HEK293 (cell line): ENCODE results near the gene RPL36A.

Experiments used
- CTCF ChIA-PET: fragments of 350-600 bp; formaldehyde crosslinking; extraction: SDS; loops from one replicate; lab custom pipeline; 2021; ENCODE audit warnings: antibody characterized with exemption; lab: Yijun Ruan, JAX
- POLR2A ChIA-PET: fragments of 300-600 bp; formaldehyde crosslinking; extraction: SDS; loops from one replicate; lab custom pipeline; 2020; ENCODE audit warnings: antibody characterized with exemption, inconsistent platforms; lab: Yijun Ruan, JAX
- H3K27ac ChIP-seq: fragments of 200-500 bp; sonication (Bioruptor generic); 2 replicates; pipeline ENCODE4 v1.5.1; 2014; ENCODE audit warnings: low read depth, low read length, control low read depth, inconsistent platforms; ENCODE audit errors: extremely low read depth
- H3K36me3 ChIP-seq, 2 experiments: fragments of 200-500 bp in 1 of 2; sonication (Bioruptor generic) in 1 of 2; 1 replicate in 1 of 2; 2 replicates in 1 of 2; pipeline ENCODE4 v1.5.1; 2014 to 2017; ENCODE audit warnings: inconsistent platforms in 2 of 2, low read length in 2 of 2; ENCODE audit not compliant: control insufficient read depth in 2 of 2, insufficient read depth in 1 of 2
- H3K4me1 ChIP-seq: fragments of 200-500 bp; sonication (Bioruptor generic); 2 replicates; pipeline ENCODE4 v1.5.1; 2014; ENCODE audit warnings: mild to moderate bottlenecking, low read length, inconsistent platforms; ENCODE audit not compliant: control insufficient read depth, insufficient read depth
- H3K4me3 ChIP-seq: 2 replicates; pipeline ENCODE4 v1.5.1; 2011; ENCODE audit warnings: low read depth, mild to moderate bottlenecking, control low read depth, low read length, moderate library complexity
- H3K9me3 ChIP-seq: fragments of 200-500 bp; sonication (Bioruptor generic); 2 replicates; pipeline ENCODE4 v1.5.1; 2014; ENCODE audit warnings: low read depth, low read length, inconsistent platforms; ENCODE audit not compliant: control insufficient read depth, insufficient read depth
- GLI4 ChIP-seq: fragments of 450-650 bp; formaldehyde crosslinking; IDR thresholded peaks from 2 replicates; pipeline ENCODE4 v1.5.1; 2016; ENCODE audit warnings: missing biosample characterization, missing genetic modification characterization
- KLF8 ChIP-seq: fragments of 450-650 bp; formaldehyde crosslinking; IDR thresholded peaks from 2 replicates; pipeline ENCODE4 v1.5.1; 2016; ENCODE audit warnings: missing biosample characterization, missing genetic modification characterization
- RBAK ChIP-seq: fragments of 450-650 bp; formaldehyde crosslinking; IDR thresholded peaks from 2 replicates; pipeline ENCODE4 v1.5.1; 2016; ENCODE audit warnings: missing biosample characterization, missing genetic modification characterization
- WT1 ChIP-seq: fragments of 450-650 bp; formaldehyde crosslinking; IDR thresholded peaks from 2 replicates; pipeline ENCODE4 v1.5.1; 2016; ENCODE audit warnings: missing biosample characterization, missing genetic modification characterization
- ZBTB10 ChIP-seq: fragments of 450-650 bp; formaldehyde crosslinking; IDR thresholded peaks from 2 replicates; pipeline ENCODE4 v1.5.1; 2016; ENCODE audit warnings: missing biosample characterization, missing genetic modification characterization
- ZNF174 ChIP-seq: fragments of 450-650 bp; formaldehyde crosslinking; IDR thresholded peaks from 2 replicates; pipeline ENCODE4 v1.5.0; 2017; ENCODE audit warnings: missing biosample characterization, mild to moderate bottlenecking, missing genetic modification characterization
- ZNF311 ChIP-seq: fragments of 450-650 bp; formaldehyde crosslinking; IDR thresholded peaks from 2 replicates; pipeline ENCODE4 v1.5.1; 2017; ENCODE audit warnings: missing biosample characterization, missing genetic modification characterization, borderline replicate concordance
- ZNF366 ChIP-seq: fragments of 450-650 bp; formaldehyde crosslinking; conservative IDR thresholded peaks from 2 replicates; pipeline ENCODE4 v1.5.1; 2016; ENCODE audit warnings: missing biosample characterization, missing genetic modification characterization
- ZNF514 ChIP-seq: fragments of 450-650 bp; formaldehyde crosslinking; IDR thresholded peaks from 2 replicates; pipeline ENCODE4 v1.5.1; 2016; ENCODE audit warnings: missing biosample characterization, missing genetic modification characterization
- ZNF561 ChIP-seq: fragments of 450-650 bp; IDR thresholded peaks from 2 replicates; pipeline ENCODE4 v1.5.1; 2018; ENCODE audit warnings: missing biosample characterization, missing genetic modification characterization, borderline replicate concordance
- ZNF610 ChIP-seq: fragments of 450-650 bp; formaldehyde crosslinking; IDR thresholded peaks from 2 replicates; pipeline ENCODE4 v1.5.1; 2016; ENCODE audit warnings: missing biosample characterization, missing genetic modification characterization, borderline replicate concordance
- ZNF776 ChIP-seq: fragments of 450-650 bp; formaldehyde crosslinking; IDR thresholded peaks from 2 replicates; pipeline ENCODE4 v1.5.0; 2017; ENCODE audit warnings: missing biosample characterization, missing genetic modification characterization, borderline replicate concordance
- TF ChIP-seq, protein P1 (sequence below): fragments of 450-650 bp; formaldehyde crosslinking; IDR thresholded peaks from 2 replicates; pipeline ENCODE4 v1.5.1; 2016; ENCODE audit warnings: missing biosample characterization, missing genetic modification characterization
- TF ChIP-seq, protein P2 (sequence below): fragments of 450-650 bp; formaldehyde crosslinking; IDR thresholded peaks from 2 replicates; pipeline ENCODE4 v1.5.1; 2016; ENCODE audit warnings: missing biosample characterization, missing genetic modification characterization

The RPL36A gene

GRCh38 chrX:101390664-101391525 lies at the start of gene RPL36A (continued):
- TF ChIP-seq, protein P1, sequence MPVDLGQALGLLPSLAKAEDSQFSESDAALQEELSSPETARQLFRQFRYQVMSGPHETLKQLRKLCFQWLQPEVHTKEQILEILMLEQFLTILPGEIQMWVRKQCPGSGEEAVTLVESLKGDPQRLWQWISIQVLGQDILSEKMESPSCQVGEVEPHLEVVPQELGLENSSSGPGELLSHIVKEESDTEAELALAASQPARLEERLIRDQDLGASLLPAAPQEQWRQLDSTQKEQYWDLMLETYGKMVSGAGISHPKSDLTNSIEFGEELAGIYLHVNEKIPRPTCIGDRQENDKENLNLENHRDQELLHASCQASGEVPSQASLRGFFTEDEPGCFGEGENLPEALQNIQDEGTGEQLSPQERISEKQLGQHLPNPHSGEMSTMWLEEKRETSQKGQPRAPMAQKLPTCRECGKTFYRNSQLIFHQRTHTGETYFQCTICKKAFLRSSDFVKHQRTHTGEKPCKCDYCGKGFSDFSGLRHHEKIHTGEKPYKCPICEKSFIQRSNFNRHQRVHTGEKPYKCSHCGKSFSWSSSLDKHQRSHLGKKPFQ (tag by site-specific recombination), result 0 out of 2 replicates have a peak, but pooled peaks have one; percentile 37

GRCh38 chrX:101347859-101348451 lies 42.9 kb upstream of the RPL36A start:
- Histone ChIP-seq H3K4me1 (peaks cover 10% of the 10 kb centered on the region; the same call in 1 of the 2 replicates), H3K27ac (peak overlapping the region; percentile 80), H3K4me3 (peak overlapping the region; percentile 61), H3K9me3 (no peaks in the 10 kb centered on the region), H3K36me3 (peaks cover 18 to 24% of the 10 kb centered on the region in 2 experiments; a peak in 2 of 3 replicates)
- TF ChIP-seq KLF8 (tag by site-specific recombination) (no peak), ZNF776 (tag by site-specific recombination) (no peak), ZNF514 (tag by site-specific recombination) (no peak), ZBTB10 (tag by site-specific recombination) (no peak), RBAK (tag by site-specific recombination) (no peak), WT1 (no peak), GLI4 (tag by site-specific recombination) (no peak), ZNF174 (tag by site-specific recombination) (no peak), ZNF610 (tag by site-specific recombination) (no peak), ZNF366 (tag by site-specific recombination) (no peak), ZNF311 (tag by site-specific recombination) (no peak), ZNF561 (tag by site-specific recombination) (no peak)
- TF ChIP-seq, protein P2, sequence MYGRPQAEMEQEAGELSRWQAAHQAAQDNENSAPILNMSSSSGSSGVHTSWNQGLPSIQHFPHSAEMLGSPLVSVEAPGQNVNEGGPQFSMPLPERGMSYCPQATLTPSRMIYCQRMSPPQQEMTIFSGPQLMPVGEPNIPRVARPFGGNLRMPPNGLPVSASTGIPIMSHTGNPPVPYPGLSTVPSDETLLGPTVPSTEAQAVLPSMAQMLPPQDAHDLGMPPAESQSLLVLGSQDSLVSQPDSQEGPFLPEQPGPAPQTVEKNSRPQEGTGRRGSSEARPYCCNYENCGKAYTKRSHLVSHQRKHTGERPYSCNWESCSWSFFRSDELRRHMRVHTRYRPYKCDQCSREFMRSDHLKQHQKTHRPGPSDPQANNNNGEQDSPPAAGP (tag by site-specific recombination), result no peak
- POLR2A ChIA-PET, result interaction anchor here (0.9 to 4.7 kb wide), 9 partner anchors 10 to 59 kb away, joined by 3 to 105 read pairs (median 6); partner anchors contain the start of genes GLA, HNRNPH2 and RPL36A
- CTCF ChIA-PET, result interaction anchor here (0.6 to 4.1 kb wide), 2 partner anchors 43 to 466 kb away, joined by 5 to 16 read pairs; partner anchors contain the start of gene RPL36A
